Rectal smooth muscle tissue (tissue), 1 donor: ENCODE data around the gene SLC7A9.

ENCODE experiments used
- H3K27ac ChIP-seq: one replicate; pipeline ENCODE4 v1.7.0; 2013; ENCODE audit warnings: low read depth, low read length, inconsistent platforms
- H3K27me3 ChIP-seq: one replicate; pipeline ENCODE4 v1.7.0; 2013; ENCODE audit warnings: low read length; ENCODE audit not compliant: control insufficient read depth, insufficient read depth
- H3K36me3 ChIP-seq: one replicate; pipeline ENCODE4 v1.7.0; 2013; ENCODE audit warnings: low read length; ENCODE audit not compliant: control insufficient read depth, insufficient read depth
- H3K4me1 ChIP-seq: one replicate; pipeline ENCODE4 v1.7.0; 2013; ENCODE audit warnings: low read length; ENCODE audit not compliant: control insufficient read depth, insufficient read depth
- H3K4me3 ChIP-seq: one replicate; pipeline ENCODE4 v1.7.0; 2013; ENCODE audit warnings: low read length
- H3K9ac ChIP-seq: one replicate; pipeline ENCODE4 v1.7.0; 2013; ENCODE audit warnings: low read length

Gene SLC7A9

GRCh38 chr19:32878988-32879387 is 9.4 kb upstream of the SLC7A9 start:
- no peaks in the 10 kb centered on the region for H3K36me3 ChIP-seq
- peaks cover 3% of the 10 kb centered on the region for H3K4me1 ChIP-seq
- no peaks in the 10 kb centered on the region for H3K27me3 ChIP-seq
- H3K27ac ChIP-seq, result no peak overlapping the region
- no peak overlapping the region for H3K4me3 ChIP-seq
- H3K9ac ChIP-seq, result no peak overlapping the region

DNA sequence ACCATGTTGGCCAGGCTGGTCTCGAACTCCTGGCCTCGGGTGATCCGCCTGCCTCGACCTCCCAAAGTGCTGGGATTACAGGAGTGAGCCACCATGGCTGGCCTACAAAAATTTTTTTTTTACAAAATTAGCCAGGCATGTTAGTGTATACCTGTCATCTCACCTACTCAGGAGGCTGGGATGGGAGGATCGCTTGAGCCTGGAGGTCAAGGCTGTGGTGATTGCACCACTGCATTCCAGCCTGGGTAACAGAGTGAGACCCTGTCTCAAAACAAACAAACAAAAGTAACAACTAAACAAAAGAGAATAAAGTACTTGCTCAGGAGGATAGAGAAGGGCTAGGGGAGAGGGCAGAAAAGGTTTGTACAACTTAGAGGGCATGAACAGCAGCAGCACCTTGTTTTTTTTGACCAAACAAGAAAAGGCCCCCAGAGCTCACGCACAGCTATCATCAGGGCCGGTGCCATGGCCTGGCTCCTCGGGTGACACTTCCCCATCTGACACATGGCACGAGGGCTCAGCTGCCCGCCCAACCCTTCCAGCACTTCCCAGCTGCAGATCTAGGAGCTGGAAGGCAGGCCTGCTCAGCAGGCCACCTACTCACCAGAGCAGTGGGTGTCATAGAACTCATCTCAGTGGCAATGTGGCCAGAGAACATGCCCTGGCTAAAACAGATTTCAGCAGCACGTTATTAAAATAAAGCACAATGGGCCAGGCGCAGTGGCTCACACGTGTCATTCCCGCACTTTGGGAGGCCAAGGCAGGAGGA is 8.6 kb upstream of the SLC7A9 start:
- Histone ChIP-seq H3K9ac (no peak overlapping the region), H3K4me3 (no peak overlapping the region), H3K27me3 (no peaks in the 10 kb centered on the region), H3K36me3 (no peaks in the 10 kb centered on the region), H3K27ac (no peak overlapping the region), H3K4me1 (peaks cover 3% of the 10 kb centered on the region)

GRCh38 chr19:32877323-32877912 is 7.9 kb upstream of the SLC7A9 start:
- Histone ChIP-seq H3K4me3 (no peak overlapping the region), H3K9ac (no peak overlapping the region), H3K27ac (no peak overlapping the region), H3K4me1 (peaks cover 3% of the 10 kb centered on the region), H3K36me3 (no peaks in the 10 kb centered on the region), H3K27me3 (no peaks in the 10 kb centered on the region)

DNA sequence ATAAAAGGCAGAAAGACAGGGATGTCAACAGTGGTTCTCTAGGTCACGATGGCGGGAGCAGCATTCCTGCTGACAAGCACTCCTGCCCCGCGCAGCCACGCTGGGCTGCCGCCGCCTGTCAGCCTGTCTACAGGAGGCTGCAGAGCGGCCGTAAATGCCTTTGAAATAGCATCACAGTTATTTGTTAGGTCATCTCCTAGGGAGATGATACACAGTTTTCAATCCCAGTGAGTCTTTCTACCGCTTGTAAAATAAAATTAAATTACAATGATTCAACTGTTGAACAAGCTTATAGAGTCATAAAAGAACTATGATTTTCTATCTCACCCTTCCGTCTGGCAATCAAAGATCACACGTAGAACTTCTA is 7.3 kb upstream of the SLC7A9 start:
- H3K9ac ChIP-seq, result no peak overlapping the region
- peaks cover 3% of the 10 kb centered on the region for H3K4me1 ChIP-seq
- no peaks in the 10 kb centered on the region for H3K27me3 ChIP-seq
- H3K27ac ChIP-seq, result no peak overlapping the region
- no peaks in the 10 kb centered on the region for H3K36me3 ChIP-seq
- no peak overlapping the region for H3K4me3 ChIP-seq

GRCh38 chr19:32876236-32876918 is 6.8 kb upstream of the SLC7A9 start:
- no peak overlapping the region for H3K4me3 ChIP-seq
- H3K27me3 ChIP-seq, result no peaks in the 10 kb centered on the region
- peaks cover 3% of the 10 kb centered on the region for H3K4me1 ChIP-seq
- no peak overlapping the region for H3K9ac ChIP-seq
- no peak overlapping the region for H3K27ac ChIP-seq
- no peaks in the 10 kb centered on the region for H3K36me3 ChIP-seq

GRCh38 chr19:32875428-32875827 is 5.9 kb upstream of the SLC7A9 start:
- Histone ChIP-seq H3K27me3 (no peaks in the 10 kb centered on the region), H3K4me1 (peaks cover 3% of the 10 kb centered on the region), H3K9ac (no peak overlapping the region), H3K36me3 (no peaks in the 10 kb centered on the region), H3K4me3 (no peak overlapping the region), H3K27ac (no peak overlapping the region)

GRCh38 chr19:32874605-32875004 is 5.0 kb upstream of the SLC7A9 start:
- H3K4me1 ChIP-seq, result peaks cover 3% of the 10 kb centered on the region
- no peak overlapping the region for H3K27ac ChIP-seq
- no peaks in the 10 kb centered on the region for H3K36me3 ChIP-seq
- H3K4me3 ChIP-seq, result no peak overlapping the region
- H3K27me3 ChIP-seq, result no peaks in the 10 kb centered on the region
- no peak overlapping the region for H3K9ac ChIP-seq

GRCh38 chr19:32873247-32873959 is 3.8 kb upstream of the SLC7A9 start:
- Histone ChIP-seq H3K36me3 (no peaks in the 10 kb centered on the region), H3K4me1 (peaks cover 3% of the 10 kb centered on the region), H3K9ac (no peak overlapping the region), H3K27me3 (no peaks in the 10 kb centered on the region), H3K4me3 (no peak overlapping the region), H3K27ac (no peak overlapping the region)

- Histone ChIP-seq H3K9ac (no peak overlapping the region), H3K36me3 (no peaks in the 10 kb centered on the region), H3K4me3 (no peak overlapping the region), H3K27me3 (no peaks in the 10 kb centered on the region), H3K27ac (no peak overlapping the region), H3K4me1 (peaks cover 3% of the 10 kb centered on the region)
These were observed 2.8 kb upstream of the SLC7A9 start for GRCh38 chr19:32872391-32872790.

GRCh38 chr19:32870981-32871451 is 1.4 kb upstream of the SLC7A9 start:
- H3K4me1 ChIP-seq, result no peaks in the 10 kb centered on the region
- no peak overlapping the region for H3K4me3 ChIP-seq
- no peak overlapping the region for H3K27ac ChIP-seq
- H3K27me3 ChIP-seq, result no peaks in the 10 kb centered on the region
- H3K9ac ChIP-seq, result no peak overlapping the region
- no peaks in the 10 kb centered on the region for H3K36me3 ChIP-seq

GRCh38 chr19:32869966-32870573 is 503 bp upstream of the SLC7A9 start:
- H3K4me3 ChIP-seq, result no peak overlapping the region
- no peak overlapping the region for H3K27ac ChIP-seq
- no peak overlapping the region for H3K9ac ChIP-seq
- no peaks in the 10 kb centered on the region for H3K27me3 ChIP-seq
- H3K36me3 ChIP-seq, result no peaks in the 10 kb centered on the region
- no peaks in the 10 kb centered on the region for H3K4me1 ChIP-seq
